ENCODE data around the gene PRKCD.

PRKCD gene

GRCh38 chr3:53159156-53160060 lies 1.6 kb upstream of the PRKCD start:
- ChIA-PET POLR2A (interaction anchor here (1.1 kb wide), 1 partner anchor 39 kb away, joined by 3 read pairs; no protein-coding TSS in a partner anchor), CTCF (no interaction called here)
- no peak for DNase-seq (ENCODE audit: extremely low spot score)
- TF ChIP-seq L3MBTL2 (conservative IDR thresholded peaks at IDR 0.05), result no peak
- no peak for TF ChIP-seq CTBP1 (IDR thresholded peaks at IDR 0.05; ENCODE audit: borderline replicate concordance)
- no peak for TF ChIP-seq FOXA1 (IDR thresholded peaks at IDR 0.05)
- TF ChIP-seq FOXK2 (IDR thresholded peaks at IDR 0.05), result no peak
- TF ChIP-seq HDGF (IDR thresholded peaks at IDR 0.05; ENCODE audit: borderline replicate concordance), result no peak
- TF ChIP-seq SP1 (IDR thresholded peaks at IDR 0.05), result no peak
- TF ChIP-seq SUZ12 (IDR thresholded peaks at IDR 0.05), result no peak
- TF ChIP-seq LEF1 (IDR thresholded peaks at IDR 0.05; ENCODE audit: borderline replicate concordance), result no peak
- no peak for TF ChIP-seq ARNT (IDR thresholded peaks at IDR 0.05)
- no peak for TF ChIP-seq ZNF384 (IDR thresholded peaks at IDR 0.05)
- TF ChIP-seq NFRKB (IDR thresholded peaks at IDR 0.05), result no peak
- no peak for TF ChIP-seq PKNOX1 (IDR thresholded peaks at IDR 0.05)
- TF ChIP-seq ELF4 (IDR thresholded peaks at IDR 0.05), result no peak
- TF ChIP-seq TARDBP (IDR thresholded peaks at IDR 0.05), result no peak
- TF ChIP-seq BHLHE40 (IDR thresholded peaks at IDR 0.05; ENCODE audit: borderline replicate concordance), result no peak
- no peak for TF ChIP-seq FOXM1 (IDR thresholded peaks at IDR 0.05; ENCODE audit: borderline replicate concordance)

GRCh38 chr3:53160061-53160659 lies 849 bp upstream of the PRKCD start:
- no peak for DNase-seq (ENCODE audit: extremely low spot score)
- CTCF ChIA-PET, result interaction anchor here (1.1 kb wide), 1 partner anchor 37 kb away, joined by 3 read pairs; no protein-coding TSS in a partner anchor
- POLR2A ChIA-PET, result interaction anchor here (0.7 to 1.4 kb wide), 6 partner anchors 9 to 36 kb away, joined by 3 to 5 read pairs (median 4); no protein-coding TSS in a partner anchor
- TF ChIP-seq LEF1 (IDR thresholded peaks at IDR 0.05; ENCODE audit: borderline replicate concordance), result no peak

- TF ChIP-seq BHLHE40 (IDR thresholded peaks at IDR 0.05; ENCODE audit: borderline replicate concordance), result no peak
- no peak for TF ChIP-seq L3MBTL2 (conservative IDR thresholded peaks at IDR 0.05)
- TF ChIP-seq ZNF384 (IDR thresholded peaks at IDR 0.05), result no peak
- no peak for TF ChIP-seq FOXA1 (IDR thresholded peaks at IDR 0.05)
- TF ChIP-seq LEF1 (IDR thresholded peaks at IDR 0.05; ENCODE audit: borderline replicate concordance), result no peak
- no peak for TF ChIP-seq NFRKB (IDR thresholded peaks at IDR 0.05)
- TF ChIP-seq ELF4 (IDR thresholded peaks at IDR 0.05), result no peak
- TF ChIP-seq PKNOX1 (IDR thresholded peaks at IDR 0.05), result no peak
- TF ChIP-seq HDGF (IDR thresholded peaks at IDR 0.05; ENCODE audit: borderline replicate concordance), result no peak
- no peak for TF ChIP-seq ARNT (IDR thresholded peaks at IDR 0.05)
- no peak for TF ChIP-seq SP1 (IDR thresholded peaks at IDR 0.05)
- TF ChIP-seq SUZ12 (IDR thresholded peaks at IDR 0.05), result no peak
- no peak for TF ChIP-seq FOXM1 (IDR thresholded peaks at IDR 0.05; ENCODE audit: borderline replicate concordance)
- TF ChIP-seq CTBP1 (IDR thresholded peaks at IDR 0.05; ENCODE audit: borderline replicate concordance), result no peak
- TF ChIP-seq TARDBP (IDR thresholded peaks at IDR 0.05), result no peak
- no peak for TF ChIP-seq FOXK2 (IDR thresholded peaks at IDR 0.05)
- CTCF ChIA-PET, result interaction anchor here (0.6 kb wide), 1 partner anchor 20 kb away, joined by 3 read pairs; no protein-coding TSS in a partner anchor
- DNase-seq (ENCODE audit: extremely low spot score), result peak; percentile 43
- POLR2A ChIA-PET, result interaction anchor here (1.2 to 1.4 kb wide), 4 partner anchors 8 to 32 kb away, joined by 3 to 5 read pairs (median 4); no protein-coding TSS in a partner anchor
These were observed 426 bp downstream of the PRKCD start for GRCh38 chr3:53161450-53161819.

- ChIA-PET POLR2A (no interaction called here), CTCF (interaction anchor here (2.0 kb wide), 1 partner anchor 34 kb away, joined by 6 read pairs; no protein-coding TSS in a partner anchor)
- TF ChIP-seq LEF1 (IDR thresholded peaks at IDR 0.05; ENCODE audit: borderline replicate concordance), result no peak
- no peak for TF ChIP-seq FOXA1 (IDR thresholded peaks at IDR 0.05)
- TF ChIP-seq SP1 (IDR thresholded peaks at IDR 0.05), result no peak
- no peak for TF ChIP-seq FOXK2 (IDR thresholded peaks at IDR 0.05)
- TF ChIP-seq NFRKB (IDR thresholded peaks at IDR 0.05), result no peak
- no peak for TF ChIP-seq ARNT (IDR thresholded peaks at IDR 0.05)
- TF ChIP-seq FOXM1 (IDR thresholded peaks at IDR 0.05; ENCODE audit: borderline replicate concordance), result no peak
- TF ChIP-seq PKNOX1 (IDR thresholded peaks at IDR 0.05), result no peak; the same call in 1 of the 2 replicates
- no peak for TF ChIP-seq CTBP1 (IDR thresholded peaks at IDR 0.05; ENCODE audit: borderline replicate concordance)
- no peak for TF ChIP-seq ZNF384 (IDR thresholded peaks at IDR 0.05)
- peak; percentile 63 for DNase-seq (ENCODE audit: extremely low spot score)
These were observed 1.0 kb downstream of the PRKCD start for GRCh38 chr3:53161820-53162671.
